HepG2 (cell line): ENCODE measurements around the gene CACNA1G. TPM values are rescaled to one million over a fixed set of nuclear protein-coding genes. Genes with fewer than 3 reads are reported as not detected.

Source experiments
- CBX5 ChIP-seq: sonication (generic); formaldehyde crosslinking; IDR thresholded peaks from 2 replicates; pipeline ENCODE4 v1.4.0; 2020; ENCODE audit warnings: missing genetic modification reagents, borderline replicate concordance
- CENPT ChIP-seq: sonication (generic); formaldehyde crosslinking; IDR thresholded peaks from 2 replicates; pipeline ENCODE4 v1.8.0; 2022; ENCODE audit warnings: low read depth, mild to moderate bottlenecking, moderate library complexity, missing genetic modification reagents
- ISL2 ChIP-seq: sonication (generic); formaldehyde crosslinking; IDR thresholded peaks from 2 replicates; pipeline ENCODE4 v1.5.0; 2020; ENCODE audit warnings: missing genetic modification reagents
- MIER3 ChIP-seq: IDR thresholded peaks from 2 replicates; pipeline ENCODE4 v1.6.1; 2016; ENCODE audit warnings: missing compliant biosample characterization, borderline replicate concordance
- PRPF4 ChIP-seq: fragments of 200-400 bp; formaldehyde crosslinking; IDR thresholded peaks from 2 replicates; pipeline ENCODE4 v1.6.1; 2016; ENCODE audit warnings: low read length, low read depth; ENCODE audit not compliant: poor library complexity, severe bottlenecking
- RBAK ChIP-seq: sonication (generic); formaldehyde crosslinking; IDR thresholded peaks from 2 replicates; pipeline ENCODE4 v1.5.1; 2020; ENCODE audit warnings: mild to moderate bottlenecking, missing genetic modification reagents
- SAP130 ChIP-seq: IDR thresholded peaks from 2 replicates; pipeline ENCODE4 v1.6.1; 2016; ENCODE audit warnings: low read depth
- SPEN ChIP-seq: sonication (generic); formaldehyde crosslinking; IDR thresholded peaks from 2 replicates; pipeline ENCODE4 v1.5.1; 2020; ENCODE audit warnings: low read depth, mild to moderate bottlenecking, missing genetic modification reagents
- THAP9 ChIP-seq: sonication (generic); formaldehyde crosslinking; IDR thresholded peaks from 2 replicates; pipeline ENCODE4; 2020; ENCODE audit warnings: missing genetic modification reagents, mild to moderate bottlenecking, borderline replicate concordance
- THRA ChIP-seq: sonication (generic); formaldehyde crosslinking; IDR thresholded peaks from 2 replicates; pipeline ENCODE4 v1.4.0; 2020; ENCODE audit warnings: missing genetic modification reagents, borderline replicate concordance
- UBTF ChIP-seq: sonication (generic); formaldehyde crosslinking; IDR thresholded peaks from 2 replicates; pipeline ENCODE4 v1.4.0; 2020; ENCODE audit warnings: mild to moderate bottlenecking, missing genetic modification reagents
- ZBTB10 ChIP-seq: sonication (generic); formaldehyde crosslinking; IDR thresholded peaks from 2 replicates; pipeline ENCODE4 v1.4.0; 2020; ENCODE audit warnings: missing genetic modification reagents, borderline replicate concordance
- ZBTB42 ChIP-seq: sonication (generic); formaldehyde crosslinking; IDR thresholded peaks from 2 replicates; pipeline ENCODE4 v1.5.0; 2020; ENCODE audit warnings: mild to moderate bottlenecking, missing genetic modification reagents
- ZNF17 ChIP-seq: sonication (generic); formaldehyde crosslinking; IDR thresholded peaks from 2 replicates; pipeline ENCODE4 v1.5.0; 2020; ENCODE audit warnings: mild to moderate bottlenecking, missing genetic modification reagents
- ZNF264 ChIP-seq: sonication (generic); formaldehyde crosslinking; IDR thresholded peaks from 2 replicates; pipeline ENCODE4 v1.4.0; 2020; ENCODE audit warnings: missing genetic modification reagents
- ZNF280D ChIP-seq: sonication (generic); formaldehyde crosslinking; IDR thresholded peaks from 2 replicates; pipeline ENCODE4 v1.5.1; 2020; ENCODE audit warnings: mild to moderate bottlenecking, missing genetic modification reagents
- polyA plus RNA-seq, 8 experiments: library from polyadenylated mRNA; depleted of rRNA in 3 of 8; stranded (reverse) in 7 of 8; unstranded in 1 of 8; fragments of >200 nt; fragmentation: Illumina TruSeq in 4 of 8; extraction: Trizol in 4 of 8; gene quantifications; 2 replicates each; pipeline versions ENCODE4 v1.2.1 to v1.2.3, GENCODE V29; 2011 to 2016; ENCODE audit warnings: low read depth in 4 of 8, missing spikeins in 1 of 8, mixed read lengths in 1 of 8; ENCODE audit not compliant: insufficient read depth in 1 of 8
- total RNA-seq, 5 experiments: library from RNA; depleted of rRNA; stranded (reverse); fragments of >200 nt; fragmentation: Illumina TruSeq; extraction: Trizol; gene quantifications; 2 replicates each; pipeline ENCODE4 v1.2.3, GENCODE V29; 2016; ENCODE audit warnings: low read depth in 1 of 5

Gene CACNA1G
- total and polyA plus RNA-seq, 2 of the 13 experiments (the other 11 are each of a cell fraction or from before 2014, with no cell fraction given): 0.02 TPM; not detected in 1

GRCh38 chr17:50518384-50519023 lies 42.0 kb upstream of the CACNA1G start (continued):
- no peak for TF ChIP-seq ZBTB10
- TF ChIP-seq SAP130 (CRISPR knock-in tag): peak; percentile 36; the same call in 1 of the 2 replicates
- TF ChIP-seq UBTF (CRISPR knock-in tag): peak; percentile 72; the same call in 1 of the 2 replicates
- TF ChIP-seq PRPF4: no peak
- no peak for TF ChIP-seq ZNF17
- peak; percentile 64; the same call in 1 of the 2 replicates for TF ChIP-seq THAP9 (CRISPR knock-in tag)
- TF ChIP-seq SPEN (CRISPR knock-in tag): 0 out of 2 replicates have a peak, but pooled peaks have one; percentile 49
- peak; percentile 23; the same call in 1 of the 2 replicates for TF ChIP-seq MIER3 (CRISPR knock-in tag)
- peak; percentile 70; the same call in 1 of the 2 replicates for TF ChIP-seq ZNF264 (CRISPR knock-in tag)
- TF ChIP-seq CBX5: no peak
- TF ChIP-seq THRA: no peak
- TF ChIP-seq ZNF280D: no peak; the same call in 1 of the 2 replicates
- TF ChIP-seq CENPT: no peak
- no peak for TF ChIP-seq RBAK (CRISPR knock-in tag)
- peak; percentile 69; the same call in 1 of the 2 replicates for TF ChIP-seq ZBTB42 (CRISPR knock-in tag)
- 0 out of 2 replicates have a peak, but pooled peaks have one; percentile 14 for TF ChIP-seq ISL2 (CRISPR knock-in tag)
